Ishikawa (cell line): ENCODE results near the gene KIF20B.

ENCODE experiments used
- TCF12 ChIP-seq: IDR thresholded peaks from 2 replicates; pipeline ENCODE4 v1.6.1; 2012; ENCODE audit warnings: low read depth
- USF1 ChIP-seq: IDR thresholded peaks from 2 replicates; pipeline ENCODE4 v1.6.1; 2012

- TF ChIP-seq TCF12, result no peak
- TF ChIP-seq USF1, result no peak
These were observed 87.9 kb downstream of the KIF20B start for GRCh38 chr10:89789188-89789877.
